SU-DHL-6 (cell line): ENCODE measurements around the gene AGXT.

ENCODE experiments used
- H2AFZ ChIP-seq: fragments of 200-600 bp; sonication (generic); 2 replicates; pipeline ENCODE4 v1.6.1; 2014; ENCODE audit warnings: low read depth, mild to moderate bottlenecking, moderate library complexity, mixed read lengths, antibody characterized with exemption, low read length; ENCODE audit not compliant: severe bottlenecking
- H3F3A ChIP-seq: fragments of 200-600 bp; shearing (Covaris generic); 2 replicates; pipeline ENCODE4 v1.6.0; 2016; ENCODE audit warnings: antibody characterized with exemption, mild to moderate bottlenecking; ENCODE audit not compliant: insufficient read depth
- H3K27ac ChIP-seq: fragments of 200-600 bp; sonication (generic); 2 replicates; pipeline ENCODE4 v1.5.1; 2016; ENCODE audit warnings: low read depth, mild to moderate bottlenecking, low read length, moderate library complexity, mixed read lengths
- H3K27me3 ChIP-seq: fragments of 200-600 bp; sonication (generic), shearing (Covaris generic); 2 replicates; pipeline ENCODE4 v1.6.0; 2014; ENCODE audit warnings: mild to moderate bottlenecking, low read length
- H3K36me3 ChIP-seq: fragments of 200-600 bp; sonication (generic); 2 replicates; pipeline ENCODE4 v1.6.1; 2014; ENCODE audit warnings: mild to moderate bottlenecking, low read length, mixed read lengths
- H3K4me2 ChIP-seq: fragments of 300-600, 200-600 bp; shearing (Covaris generic), sonication (generic); 2 replicates; pipeline ENCODE4 v1.6.0; 2014; ENCODE audit warnings: low read length, low read depth, mild to moderate bottlenecking; ENCODE audit not compliant: poor library complexity, severe bottlenecking
- H3K4me3 ChIP-seq: fragments of 200-600 bp; sonication (generic); 2 replicates; pipeline ENCODE4 v1.5.1; 2014; ENCODE audit warnings: antibody characterized with exemption, low read length, mild to moderate bottlenecking, mixed read lengths; ENCODE audit not compliant: insufficient read depth, poor library complexity, severe bottlenecking
- H3K79me2 ChIP-seq: fragments of 200-600 bp; sonication (generic); 2 replicates; pipeline ENCODE4 v1.6.1; 2014; ENCODE audit warnings: mild to moderate bottlenecking, low read length, moderate library complexity; ENCODE audit not compliant: insufficient read depth
- H3K9ac ChIP-seq: fragments of 200-600 bp; sonication (generic); 2 replicates; pipeline ENCODE4 v1.7.0; 2014; ENCODE audit warnings: mild to moderate bottlenecking, low read length
- H3K9me2 ChIP-seq: fragments of 200-600 bp; sonication (generic); replicated peaks from 2 replicates; pipeline ENCODE4 v1.6.1; 2014; ENCODE audit warnings: low read length; ENCODE audit not compliant: insufficient read depth
- H3K9me3 ChIP-seq: fragments of 200-600 bp; sonication (generic); 2 replicates; pipeline ENCODE4 v1.6.1; 2014; ENCODE audit warnings: low read length, mixed read lengths; ENCODE audit not compliant: insufficient read depth
- H4K20me1 ChIP-seq: fragments of 200-600 bp; sonication (generic); 2 replicates; pipeline ENCODE4 v1.6.1; 2014; ENCODE audit warnings: low read depth, mild to moderate bottlenecking, antibody characterized with exemption, low read length, moderate library complexity, mixed read lengths
- CTCF ChIP-seq: fragments of 200-600 bp; sonication (generic); IDR thresholded peaks from one replicate; pipeline ENCODE4 v1.5.1; 2017; ENCODE audit warnings: antibody characterized with exemption, mild to moderate bottlenecking, low read length, moderate library complexity; ENCODE audit not compliant: insufficient read depth, poor library complexity, severe bottlenecking
- EZH2phosphoT487 ChIP-seq: fragments of 200-600 bp; sonication (generic), shearing (Covaris generic); conservative IDR thresholded peaks from 2 replicates; pipeline ENCODE4 v1.6.1; 2018; ENCODE audit warnings: mild to moderate bottlenecking, antibody characterized with exemption, low read length, moderate library complexity, mixed read lengths

Gene AGXT

GRCh38 chr2:240869109-240869955 is 708 bp downstream of the AGXT start:
- H3F3A ChIP-seq = no peaks in the 10 kb centered on the region
- TF ChIP-seq EZH2phosphoT487 (no peak), CTCF (no peak)
- H3K4me2 ChIP-seq = no peak overlapping the region
- H3K79me2 ChIP-seq = no peaks in the 10 kb centered on the region
- H3K27ac ChIP-seq = no peak overlapping the region
- no peaks in the 10 kb centered on the region for H3K27me3 ChIP-seq
- no peaks in the 10 kb centered on the region for H4K20me1 ChIP-seq
- H2AFZ ChIP-seq = no peak overlapping the region
- H3K9me3 ChIP-seq = no peaks in the 10 kb centered on the region
- H3K4me3 ChIP-seq = no peak overlapping the region
- H3K9me2 ChIP-seq = no peaks in the 10 kb centered on the region
- no peak overlapping the region for H3K9ac ChIP-seq
- no peaks in the 10 kb centered on the region for H3K36me3 ChIP-seq

GRCh38 chr2:240869956-240870875 is 1.6 kb downstream of the AGXT start:
- no peak overlapping the region for H2AFZ ChIP-seq
- H4K20me1 ChIP-seq = no peaks in the 10 kb centered on the region
- TF ChIP-seq CTCF (no peak), EZH2phosphoT487 (no peak)
- no peaks in the 10 kb centered on the region for H3F3A ChIP-seq
- H3K79me2 ChIP-seq = no peaks in the 10 kb centered on the region
- H3K9me2 ChIP-seq = no peaks in the 10 kb centered on the region
- H3K36me3 ChIP-seq = no peaks in the 10 kb centered on the region
- H3K27ac ChIP-seq = no peak overlapping the region
- H3K4me2 ChIP-seq = no peak overlapping the region
- H3K9ac ChIP-seq = no peak overlapping the region
- H3K27me3 ChIP-seq = no peaks in the 10 kb centered on the region
- no peaks in the 10 kb centered on the region for H3K9me3 ChIP-seq
- no peak overlapping the region for H3K4me3 ChIP-seq

GRCh38 chr2:240871071-240871958 is 2.7 kb downstream of the AGXT start:
- no peaks in the 10 kb centered on the region for H3K27me3 ChIP-seq
- H3K4me2 ChIP-seq = no peak overlapping the region
- no peak overlapping the region for H3K27ac ChIP-seq
- no peaks in the 10 kb centered on the region for H4K20me1 ChIP-seq
- no peak overlapping the region for H2AFZ ChIP-seq
- H3K9me2 ChIP-seq = no peaks in the 10 kb centered on the region
- TF ChIP-seq EZH2phosphoT487 = no peak
- no peak for TF ChIP-seq CTCF
- H3K9me3 ChIP-seq = no peaks in the 10 kb centered on the region
- no peaks in the 10 kb centered on the region for H3F3A ChIP-seq
- no peak overlapping the region for H3K4me3 ChIP-seq
- no peaks in the 10 kb centered on the region for H3K79me2 ChIP-seq
- no peak overlapping the region for H3K9ac ChIP-seq
- H3K36me3 ChIP-seq = no peaks in the 10 kb centered on the region
